ENCODE data around the gene PNKP.

Gene PNKP

DNA sequence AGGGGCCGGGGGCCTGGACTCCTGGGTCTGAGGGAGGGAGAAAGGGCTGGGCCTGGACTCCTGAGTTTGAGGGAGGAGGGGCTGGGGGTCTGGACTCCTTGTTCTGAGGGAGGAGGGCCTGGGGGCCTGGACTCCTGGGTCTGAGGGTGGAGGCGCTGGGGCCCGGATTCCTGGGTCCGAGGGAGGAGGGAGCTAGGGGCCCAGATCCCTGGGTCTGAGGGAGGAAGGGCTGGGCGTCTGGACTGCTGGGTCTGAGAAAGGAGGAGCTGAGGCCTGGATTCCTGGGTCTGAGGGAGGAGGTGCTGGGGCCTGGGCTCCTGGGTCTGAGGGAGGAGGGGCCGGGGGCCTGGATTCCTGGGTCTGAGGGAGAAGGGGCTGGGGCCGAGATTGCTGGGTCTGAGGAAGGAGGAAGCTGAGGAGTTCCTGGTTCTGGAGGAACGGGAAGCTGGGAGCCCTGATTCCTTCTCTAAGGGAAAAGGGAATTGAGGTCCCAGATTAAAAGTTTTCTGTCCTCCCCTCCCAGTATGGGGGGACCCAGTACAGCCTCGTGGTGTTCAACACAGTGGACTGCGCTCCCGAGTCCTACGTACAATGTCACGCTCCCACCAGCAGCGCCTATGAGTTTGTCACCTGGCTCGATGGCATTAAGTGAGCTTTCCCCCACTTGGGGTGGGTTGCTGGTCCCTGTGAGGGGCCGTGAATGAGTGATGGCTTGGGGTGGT, 48.6 kb downstream of the PNKP start:
- peak; percentile 29 for DNase-seq (ENCODE audit: low spot score)

- DNase-seq (ENCODE audit: low spot score), result peak; percentile 88
These were observed 49.3 kb downstream of the PNKP start, which contains the start of gene MED25 for GRCh38 chr19:49817964-49818648. Gene MED25 (plus strand): TSS chr19:49818289. CDS start chr19:49818342, 53 bp downstream.

- no peak for DNase-seq (ENCODE audit: low spot score)
These were observed 50.8 kb downstream of the PNKP start for GRCh38 chr19:49816590-49816989.

GRCh38 chr19:49814010-49814409, 53.4 kb downstream of the PNKP start:
- no peak for DNase-seq (ENCODE audit: low spot score)

DNA sequence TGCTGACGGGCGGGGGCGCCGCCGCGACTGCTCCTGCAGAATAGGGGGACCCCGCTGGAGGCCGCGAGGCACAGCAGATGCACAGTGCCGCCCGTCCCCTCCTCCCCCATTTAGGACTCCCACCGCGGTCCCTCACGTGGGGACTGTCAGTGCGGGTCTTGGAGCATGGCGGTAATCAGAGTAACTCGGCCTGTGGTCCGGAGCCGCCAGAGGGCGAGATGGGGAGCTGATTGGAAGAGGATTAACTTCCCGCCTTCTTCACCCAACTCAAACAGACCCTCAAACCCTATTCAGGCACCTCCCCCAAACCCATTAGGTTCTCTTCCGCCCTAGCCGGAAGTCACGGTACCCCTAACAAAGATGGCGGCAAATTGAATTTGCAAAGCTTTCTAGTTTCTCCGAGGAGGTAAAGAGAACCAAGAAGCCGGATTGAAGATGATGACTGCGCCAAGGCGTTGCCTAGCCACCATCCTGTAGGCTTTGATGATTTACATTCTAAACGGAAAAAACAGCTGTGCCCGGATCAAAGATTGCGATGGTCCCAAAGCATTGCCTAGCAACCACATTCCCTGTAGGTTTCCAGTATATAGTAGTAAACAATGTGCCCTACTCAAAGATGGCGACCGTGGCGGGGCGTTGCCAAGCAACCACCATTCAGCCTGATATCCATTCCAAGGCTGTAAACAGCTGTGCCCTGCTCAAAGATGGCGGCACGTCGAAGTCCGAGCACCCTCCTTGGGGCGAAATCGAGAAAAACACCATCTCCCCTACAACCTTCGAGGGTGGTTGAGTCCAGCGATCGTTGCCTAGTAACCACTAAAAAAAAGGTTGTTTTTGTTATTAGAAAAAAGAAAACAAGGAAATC, 54.1 kb downstream of the PNKP start, which contains the start of gene FUZ:
Gene FUZ (minus strand): TSS at position 296 of the 865 bp plus-strand sequence. CDS start 186 bp downstream, at position 110.
- peak; percentile 98 for DNase-seq (ENCODE audit: low spot score)

GRCh38 chr19:49812452-49812996, 54.9 kb downstream of the PNKP start:
- no peak for DNase-seq (ENCODE audit: low spot score)

- no peak for DNase-seq (ENCODE audit: low spot score)
These were observed 56.0 kb downstream of the PNKP start for GRCh38 chr19:49811328-49811727.
